Vagina (tissue), 2 donors: Measurements from ENCODE around the gene CELF5.

Source experiments
- POLR2A ChIP-seq, 2 donors: fragments of 450-650 bp; IDR thresholded peaks; one replicate each; pipeline ENCODE4 v1.6.1; 2017; ENCODE audit warnings: antibody characterized with exemption in 2 of 2, mild to moderate bottlenecking in 2 of 2, moderate library complexity in 2 of 2
- POLR2AphosphoS5 ChIP-seq, 2 donors: sonication (generic); formaldehyde crosslinking; IDR thresholded peaks; one replicate each; pipeline ENCODE4 v1.9.0; 2017; ENCODE audit warnings: antibody characterized with exemption in 2 of 2, mild to moderate bottlenecking in 2 of 2, low read depth in 1 of 2; ENCODE audit not compliant: insufficient read depth in 1 of 2
- TF ChIP-seq, protein P1 (sequence below), 3 experiments: fragments of 450-650 bp in 2 of 3; fragments of 200-600 bp in 1 of 3; sonication (generic) in 1 of 3; IDR thresholded peaks; one replicate each; pipeline ENCODE4 v1.5.1; 2017 to 2019; ENCODE audit warnings: antibody characterized with exemption in 3 of 3, mild to moderate bottlenecking in 2 of 3, moderate library complexity in 2 of 3

DNA sequence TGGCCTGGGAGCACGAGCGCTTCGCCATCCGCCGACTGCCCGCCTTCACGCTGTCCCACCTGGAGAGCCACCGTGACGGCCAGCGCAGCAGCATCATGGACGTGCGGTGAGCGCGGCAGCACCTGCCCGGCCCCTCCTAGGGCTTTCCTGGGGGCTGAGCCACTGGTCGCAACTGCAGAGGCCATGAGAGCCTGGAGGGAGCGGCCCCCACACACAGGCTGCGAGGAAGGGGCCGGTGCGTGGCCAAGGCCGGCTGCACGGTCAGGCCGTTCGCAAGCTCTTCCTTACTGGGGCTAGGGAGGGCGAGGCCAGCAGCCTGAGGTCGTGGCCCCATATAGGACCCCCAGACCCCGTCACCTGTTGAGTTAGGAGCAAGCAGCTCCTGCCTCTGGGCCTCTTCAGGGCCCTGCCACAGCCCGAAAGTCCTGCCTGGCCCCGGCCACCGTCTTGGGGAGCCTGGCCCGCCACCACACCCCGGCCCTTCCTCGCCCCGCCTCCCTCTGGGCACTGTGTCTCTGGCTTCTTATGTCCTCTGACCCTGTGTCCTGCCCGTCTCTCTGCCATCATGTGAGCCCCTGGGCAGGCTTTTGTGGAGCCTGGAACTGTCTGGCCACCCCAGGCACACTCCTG is 19.7 kb upstream of the CELF5 start:
- TF ChIP-seq, protein P1, sequence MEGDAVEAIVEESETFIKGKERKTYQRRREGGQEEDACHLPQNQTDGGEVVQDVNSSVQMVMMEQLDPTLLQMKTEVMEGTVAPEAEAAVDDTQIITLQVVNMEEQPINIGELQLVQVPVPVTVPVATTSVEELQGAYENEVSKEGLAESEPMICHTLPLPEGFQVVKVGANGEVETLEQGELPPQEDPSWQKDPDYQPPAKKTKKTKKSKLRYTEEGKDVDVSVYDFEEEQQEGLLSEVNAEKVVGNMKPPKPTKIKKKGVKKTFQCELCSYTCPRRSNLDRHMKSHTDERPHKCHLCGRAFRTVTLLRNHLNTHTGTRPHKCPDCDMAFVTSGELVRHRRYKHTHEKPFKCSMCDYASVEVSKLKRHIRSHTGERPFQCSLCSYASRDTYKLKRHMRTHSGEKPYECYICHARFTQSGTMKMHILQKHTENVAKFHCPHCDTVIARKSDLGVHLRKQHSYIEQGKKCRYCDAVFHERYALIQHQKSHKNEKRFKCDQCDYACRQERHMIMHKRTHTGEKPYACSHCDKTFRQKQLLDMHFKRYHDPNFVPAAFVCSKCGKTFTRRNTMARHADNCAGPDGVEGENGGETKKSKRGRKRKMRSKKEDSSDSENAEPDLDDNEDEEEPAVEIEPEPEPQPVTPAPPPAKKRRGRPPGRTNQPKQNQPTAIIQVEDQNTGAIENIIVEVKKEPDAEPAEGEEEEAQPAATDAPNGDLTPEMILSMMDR (IDR thresholded peaks at IDR 0.05) = no peak
- TF ChIP-seq POLR2AphosphoS5 (IDR thresholded peaks at IDR 0.05; ENCODE audit: insufficient read depth in 1 of 2, low read depth in 1 of 2) (no peak), POLR2A (IDR thresholded peaks at IDR 0.05) (no peak)
